Measurements from ENCODE around the gene SYNGR3.

The SYNGR3 gene

GRCh38 chr16:2003231-2003826 lies 13.6 kb downstream of the SYNGR3 start:
- H3K27ac ChIP-seq (ENCODE audit: low read depth in 2 of 2, low read length in 2 of 2), result peak overlapping the region in 1 of 2 donors; percentile 71
- H3K9ac ChIP-seq (ENCODE audit: low read depth in 1 of 2, low read length in 2 of 2), result peak overlapping the region in 1 of 2 donors; percentile 45
- no peaks in the 10 kb centered on the region for H3K27me3 ChIP-seq (ENCODE audit: control insufficient read depth in 2 of 2, insufficient read depth in 2 of 2, low read length in 2 of 2)
- H3K36me3 ChIP-seq (ENCODE audit: control insufficient read depth in 2 of 2, insufficient read depth in 2 of 2, low read length in 2 of 2), result peaks cover 37 to 39% of the 10 kb centered on the region in 2 donors
- no peaks in the 10 kb centered on the region for H3K9me3 ChIP-seq (ENCODE audit: control insufficient read depth in 2 of 2, low read length in 2 of 2)
- peaks cover 25 to 26% of the 10 kb centered on the region in 2 donors for H3K4me1 ChIP-seq (ENCODE audit: control insufficient read depth in 2 of 2, insufficient read depth in 2 of 2, low read length in 2 of 2)
- no peak overlapping the region for H3K4me3 ChIP-seq (ENCODE audit: low read length in 2 of 2)

GRCh38 chr16:2003827-2004641 lies 14.3 kb downstream of the SYNGR3 start:
- H3K27me3 ChIP-seq (ENCODE audit: control insufficient read depth in 2 of 2, insufficient read depth in 2 of 2, low read length in 2 of 2), result no peaks in the 10 kb centered on the region
- H3K4me3 ChIP-seq (ENCODE audit: low read length in 2 of 2), result peak overlapping the region; percentile 20 to 22
- peak overlapping the region in 1 of 2 donors; percentile 45 for H3K9ac ChIP-seq (ENCODE audit: low read depth in 1 of 2, low read length in 2 of 2)
- H3K9me3 ChIP-seq (ENCODE audit: control insufficient read depth in 2 of 2, low read length in 2 of 2), result no peaks in the 10 kb centered on the region
- peaks cover 34 to 35% of the 10 kb centered on the region in 2 donors for H3K36me3 ChIP-seq (ENCODE audit: control insufficient read depth in 2 of 2, insufficient read depth in 2 of 2, low read length in 2 of 2)
- peak overlapping the region in 1 of 2 donors; percentile 71 for H3K27ac ChIP-seq (ENCODE audit: low read depth in 2 of 2, low read length in 2 of 2)
- H3K4me1 ChIP-seq (ENCODE audit: control insufficient read depth in 2 of 2, insufficient read depth in 2 of 2, low read length in 2 of 2), result peaks cover 32 to 33% of the 10 kb centered on the region in 2 donors

- peak overlapping the region in 1 of 2 donors; percentile 71 for H3K27ac ChIP-seq (ENCODE audit: low read depth in 2 of 2, low read length in 2 of 2)
- H3K27me3 ChIP-seq (ENCODE audit: control insufficient read depth in 2 of 2, insufficient read depth in 2 of 2, low read length in 2 of 2), result no peaks in the 10 kb centered on the region
- peaks cover 33 to 36% of the 10 kb centered on the region in 2 donors for H3K4me1 ChIP-seq (ENCODE audit: control insufficient read depth in 2 of 2, insufficient read depth in 2 of 2, low read length in 2 of 2)
- no peak overlapping the region for H3K9ac ChIP-seq (ENCODE audit: low read depth in 1 of 2, low read length in 2 of 2)
- no peaks in the 10 kb centered on the region for H3K9me3 ChIP-seq (ENCODE audit: control insufficient read depth in 2 of 2, low read length in 2 of 2)
- H3K36me3 ChIP-seq (ENCODE audit: control insufficient read depth in 2 of 2, insufficient read depth in 2 of 2, low read length in 2 of 2), result peaks cover 26 to 30% of the 10 kb centered on the region in 2 donors
- no peak overlapping the region for H3K4me3 ChIP-seq (ENCODE audit: low read length in 2 of 2)
Measured at GRCh38 chr16:2004795-2005517, 15.2 kb downstream of the SYNGR3 start.

DNA sequence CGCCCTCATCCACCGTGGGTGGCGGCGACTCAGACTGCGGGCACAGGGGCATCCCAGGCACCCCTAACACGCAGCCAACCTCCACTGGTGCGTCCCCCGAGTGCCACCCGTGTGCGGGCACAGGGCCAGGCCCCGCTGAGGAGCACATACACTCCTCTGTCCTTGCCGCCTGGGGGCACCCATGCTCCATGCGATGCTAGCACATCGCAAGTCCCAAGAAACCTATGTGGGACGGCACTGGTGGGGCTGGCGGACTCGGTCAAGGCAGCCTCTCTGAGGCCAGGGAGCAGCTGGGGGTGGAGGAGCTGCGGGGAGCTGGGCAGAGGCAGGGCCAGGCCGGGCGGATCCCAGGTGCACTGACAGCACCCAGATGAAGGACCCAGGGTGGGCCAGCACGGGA lies 15.9 kb downstream of the SYNGR3 start:
- Histone ChIP-seq H3K4me1 (ENCODE audit: control insufficient read depth in 2 of 2, insufficient read depth in 2 of 2, low read length in 2 of 2) (peaks cover 39 to 43% of the 10 kb centered on the region in 2 donors), H3K27ac (ENCODE audit: low read depth in 2 of 2, low read length in 2 of 2) (no peak overlapping the region), H3K4me3 (ENCODE audit: low read length in 2 of 2) (no peak overlapping the region), H3K9me3 (ENCODE audit: control insufficient read depth in 2 of 2, low read length in 2 of 2) (no peaks in the 10 kb centered on the region), H3K36me3 (ENCODE audit: control insufficient read depth in 2 of 2, insufficient read depth in 2 of 2, low read length in 2 of 2) (peaks cover 21 to 24% of the 10 kb centered on the region in 2 donors), H3K27me3 (ENCODE audit: control insufficient read depth in 2 of 2, insufficient read depth in 2 of 2, low read length in 2 of 2) (no peaks in the 10 kb centered on the region), H3K9ac (ENCODE audit: low read depth in 1 of 2, low read length in 2 of 2) (no peak overlapping the region)

GRCh38 chr16:2006317-2006716 lies 16.5 kb downstream of the SYNGR3 start:
- Histone ChIP-seq H3K27me3 (ENCODE audit: control insufficient read depth in 2 of 2, insufficient read depth in 2 of 2, low read length in 2 of 2) (no peaks in the 10 kb centered on the region), H3K4me1 (ENCODE audit: control insufficient read depth in 2 of 2, insufficient read depth in 2 of 2, low read length in 2 of 2) (peaks cover 39 to 43% of the 10 kb centered on the region in 2 donors), H3K27ac (ENCODE audit: low read depth in 2 of 2, low read length in 2 of 2) (no peak overlapping the region), H3K36me3 (ENCODE audit: control insufficient read depth in 2 of 2, insufficient read depth in 2 of 2, low read length in 2 of 2) (peaks cover 16 to 18% of the 10 kb centered on the region in 2 donors), H3K4me3 (ENCODE audit: low read length in 2 of 2) (no peak overlapping the region), H3K9ac (ENCODE audit: low read depth in 1 of 2, low read length in 2 of 2) (no peak overlapping the region), H3K9me3 (ENCODE audit: control insufficient read depth in 2 of 2, low read length in 2 of 2) (no peaks in the 10 kb centered on the region)

- Histone ChIP-seq H3K9ac (ENCODE audit: low read depth in 1 of 2, low read length in 2 of 2) (no peak overlapping the region), H3K27me3 (ENCODE audit: control insufficient read depth in 2 of 2, insufficient read depth in 2 of 2, low read length in 2 of 2) (no peaks in the 10 kb centered on the region), H3K27ac (ENCODE audit: low read depth in 2 of 2, low read length in 2 of 2) (no peak overlapping the region), H3K4me1 (ENCODE audit: control insufficient read depth in 2 of 2, insufficient read depth in 2 of 2, low read length in 2 of 2) (peaks cover 39 to 43% of the 10 kb centered on the region in 2 donors), H3K4me3 (ENCODE audit: low read length in 2 of 2) (peak overlapping the region in 1 of 2 donors; percentile 84), H3K36me3 (ENCODE audit: control insufficient read depth in 2 of 2, insufficient read depth in 2 of 2, low read length in 2 of 2) (peaks cover 6 to 9% of the 10 kb centered on the region in 2 donors), H3K9me3 (ENCODE audit: control insufficient read depth in 2 of 2, low read length in 2 of 2) (no peaks in the 10 kb centered on the region)
Measured at GRCh38 chr16:2007081-2007836, 17.5 kb downstream of the SYNGR3 start.

DNA sequence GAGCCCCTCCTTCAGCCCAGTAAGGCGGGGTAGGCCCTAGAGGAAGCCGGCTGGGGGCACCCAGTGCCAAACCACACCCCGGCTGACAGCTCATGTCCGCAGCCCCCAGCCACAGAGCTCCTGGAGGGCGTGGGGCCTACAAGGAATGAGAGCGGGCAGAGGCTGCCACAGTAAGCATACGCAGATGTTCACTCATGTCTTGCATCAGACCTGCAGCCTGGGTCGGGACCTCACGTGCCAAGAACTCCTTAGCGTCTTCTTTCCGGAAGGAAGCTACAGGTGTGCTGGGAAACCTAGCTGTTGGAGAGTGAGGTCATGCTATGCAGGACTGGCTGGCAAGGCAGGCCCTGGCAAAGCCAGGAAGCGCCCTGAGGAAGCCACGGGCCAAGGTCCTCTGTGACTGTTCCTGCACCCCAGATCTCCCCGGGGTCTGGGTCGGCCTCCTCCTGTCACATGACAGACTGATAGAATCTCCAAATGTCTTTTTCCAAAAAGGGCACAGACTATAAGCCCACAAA lies 18.3 kb downstream of the SYNGR3 start:
- no peaks in the 10 kb centered on the region for H3K27me3 ChIP-seq (ENCODE audit: control insufficient read depth in 2 of 2, insufficient read depth in 2 of 2, low read length in 2 of 2)
- H3K36me3 ChIP-seq (ENCODE audit: control insufficient read depth in 2 of 2, insufficient read depth in 2 of 2, low read length in 2 of 2), result peaks cover 0 to 2% of the 10 kb centered on the region in 2 donors
- H3K9me3 ChIP-seq (ENCODE audit: control insufficient read depth in 2 of 2, low read length in 2 of 2), result no peaks in the 10 kb centered on the region
- H3K4me3 ChIP-seq (ENCODE audit: low read length in 2 of 2), result peak overlapping the region; percentile 81 to 84
- H3K27ac ChIP-seq (ENCODE audit: low read depth in 2 of 2, low read length in 2 of 2), result peak overlapping the region; percentile 84 to 85
- peak overlapping the region; percentile 93 to 95 for H3K9ac ChIP-seq (ENCODE audit: low read depth in 1 of 2, low read length in 2 of 2)
- H3K4me1 ChIP-seq (ENCODE audit: control insufficient read depth in 2 of 2, insufficient read depth in 2 of 2, low read length in 2 of 2), result peaks cover 39 to 43% of the 10 kb centered on the region in 2 donors

- no peaks in the 10 kb centered on the region for H3K9me3 ChIP-seq (ENCODE audit: control insufficient read depth in 2 of 2, low read length in 2 of 2)
- H3K27me3 ChIP-seq (ENCODE audit: control insufficient read depth in 2 of 2, insufficient read depth in 2 of 2, low read length in 2 of 2), result no peaks in the 10 kb centered on the region
- no peaks in the 10 kb centered on the region for H3K36me3 ChIP-seq (ENCODE audit: control insufficient read depth in 2 of 2, insufficient read depth in 2 of 2, low read length in 2 of 2)
- peaks cover 37 to 40% of the 10 kb centered on the region in 2 donors for H3K4me1 ChIP-seq (ENCODE audit: control insufficient read depth in 2 of 2, insufficient read depth in 2 of 2, low read length in 2 of 2)
- peak overlapping the region; percentile 84 to 85 for H3K27ac ChIP-seq (ENCODE audit: low read depth in 2 of 2, low read length in 2 of 2)
- H3K4me3 ChIP-seq (ENCODE audit: low read length in 2 of 2), result peak overlapping the region; percentile 81 to 84
- peak overlapping the region; percentile 93 to 95 for H3K9ac ChIP-seq (ENCODE audit: low read depth in 1 of 2, low read length in 2 of 2)
Measured at GRCh38 chr16:2008631-2009163, 18.9 kb downstream of the SYNGR3 start.

DNA sequence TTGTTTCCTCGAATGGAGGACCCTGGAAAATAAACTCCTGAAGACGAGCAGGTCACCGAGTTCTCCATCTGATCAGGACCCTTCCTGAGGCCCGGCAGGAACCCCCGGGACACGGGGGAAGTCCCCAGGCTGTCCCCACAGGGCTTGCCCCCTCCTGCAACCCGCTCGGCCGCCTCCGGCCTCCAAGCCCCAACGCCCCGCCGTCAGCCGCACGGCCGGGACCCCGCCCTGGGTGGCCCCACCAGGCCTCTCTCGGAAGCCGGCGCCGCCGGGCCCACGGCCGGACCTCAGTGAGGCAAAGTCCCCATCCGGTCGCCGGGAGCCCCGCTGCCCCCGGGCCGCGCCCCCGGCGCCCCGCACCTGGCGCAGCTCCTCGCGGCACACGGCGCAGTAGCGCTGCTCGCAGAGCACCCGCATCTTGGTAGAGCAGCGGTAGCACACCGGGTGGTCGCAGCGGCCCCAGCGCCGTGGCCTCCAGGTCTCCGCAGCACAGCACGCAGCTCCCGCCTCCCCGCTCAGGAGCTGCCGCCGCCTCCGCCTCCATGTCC lies 19.5 kb downstream of the SYNGR3 start:
- no peaks in the 10 kb centered on the region for H3K27me3 ChIP-seq (ENCODE audit: control insufficient read depth in 2 of 2, insufficient read depth in 2 of 2, low read length in 2 of 2)
- H3K9ac ChIP-seq (ENCODE audit: low read depth in 1 of 2, low read length in 2 of 2), result peak overlapping the region; percentile 93 to 95
- H3K9me3 ChIP-seq (ENCODE audit: control insufficient read depth in 2 of 2, low read length in 2 of 2), result no peaks in the 10 kb centered on the region
- H3K4me1 ChIP-seq (ENCODE audit: control insufficient read depth in 2 of 2, insufficient read depth in 2 of 2, low read length in 2 of 2), result peaks cover 32 to 36% of the 10 kb centered on the region in 2 donors
- peak overlapping the region; percentile 81 to 84 for H3K4me3 ChIP-seq (ENCODE audit: low read length in 2 of 2)
- H3K27ac ChIP-seq (ENCODE audit: low read depth in 2 of 2, low read length in 2 of 2), result peak overlapping the region; percentile 84 to 85
- no peaks in the 10 kb centered on the region for H3K36me3 ChIP-seq (ENCODE audit: control insufficient read depth in 2 of 2, insufficient read depth in 2 of 2, low read length in 2 of 2)
